ENCODE measurements around the gene HMCN2. TPM values are rescaled to one million over a fixed set of nuclear protein-coding genes. Genes with fewer than 3 reads are reported as not detected.
"Not testable (repeated sequence)": the region's sequence is repeated elsewhere in the genome, so short reads cannot be mapped to it uniquely, and the experiment has no call there.

HMCN2 gene
- total and polyA plus RNA-seq, 9 donors: 0.12 to 4.2 (median 0.98) TPM

GRCh38 chr9:130276121-130276520, 10.6 kb downstream of the HMCN2 start:
- H3K9me3 ChIP-seq: no peaks in the 10 kb centered on the region
- H3K27ac ChIP-seq: no peak overlapping the region
- H3K27me3 ChIP-seq: no peaks in the 10 kb centered on the region
- H3K4me1 ChIP-seq (ENCODE audit: insufficient read depth): no peaks in the 10 kb centered on the region
- H3K4me3 ChIP-seq: no peak overlapping the region
- no peaks in the 10 kb centered on the region for H3K36me3 ChIP-seq
- no peak for DNase-seq
- intact Hi-C loops (cut with DNase I): no loop called here
- no peak for TF ChIP-seq POLR2A (IDR thresholded peaks at IDR 0.05)
- TF ChIP-seq EP300 (IDR thresholded peaks at IDR 0.05): no peak
- TF ChIP-seq CTCF (IDR thresholded peaks at IDR 0.05): no peak
- WGBS, 3 donors: 74 to 80% (median 74%) methylated on average over 3 of the region's 3 CpGs

GRCh38 chr9:130276955-130277354, 11.4 kb downstream of the HMCN2 start:
- Histone ChIP-seq H3K9me3 (no peaks in the 10 kb centered on the region), H3K27ac (no peak overlapping the region), H3K4me1 (ENCODE audit: insufficient read depth) (no peaks in the 10 kb centered on the region), H3K27me3 (no peaks in the 10 kb centered on the region), H3K36me3 (no peaks in the 10 kb centered on the region), H3K4me3 (no peak overlapping the region)
- WGBS, 3 donors: 79 to 85% (median 80%) methylated on average over 11 of the region's 11 CpGs
- intact Hi-C loops (cut with DNase I): no loop called here
- DNase-seq: no peak
- TF ChIP-seq EP300 (IDR thresholded peaks at IDR 0.05): no peak
- no peak for TF ChIP-seq CTCF (IDR thresholded peaks at IDR 0.05)
- TF ChIP-seq POLR2A (IDR thresholded peaks at IDR 0.05): no peak

- H3K4me3 ChIP-seq; H3K9me3 ChIP-seq; DNase-seq; H3K27me3 ChIP-seq; H3K36me3 ChIP-seq; H3K4me1 ChIP-seq (ENCODE audit: insufficient read depth); intact Hi-C loops (cut with DNase I); H3K27ac ChIP-seq: not testable (repeated sequence)
- WGBS, 3 donors: 88 to 97% (median 94%) methylated on average over 1 of the region's 1 CpG
Measured at GRCh38 chr9:130277525-130277924, 12.0 kb downstream of the HMCN2 start.

- no peak overlapping the region for H3K27ac ChIP-seq
- intact Hi-C loops (cut with DNase I): no loop called here
- no peaks in the 10 kb centered on the region for H3K9me3 ChIP-seq
- no peak for TF ChIP-seq CTCF (IDR thresholded peaks at IDR 0.05)
- no peak for TF ChIP-seq POLR2A (IDR thresholded peaks at IDR 0.05)
- TF ChIP-seq EP300 (IDR thresholded peaks at IDR 0.05): no peak
- no peaks in the 10 kb centered on the region for H3K27me3 ChIP-seq
- WGBS, 3 donors: 46 to 56% (median 56%) methylated on average over 4 of the region's 4 CpGs
- no peaks in the 10 kb centered on the region for H3K4me1 ChIP-seq (ENCODE audit: insufficient read depth)
- no peaks in the 10 kb centered on the region for H3K36me3 ChIP-seq
- DNase-seq: no peak
- no peak overlapping the region for H3K4me3 ChIP-seq
Measured at GRCh38 chr9:130283539-130284248, 18.1 kb downstream of the HMCN2 start.

- peak in 1 of 5 donors; percentile 3 for DNase-seq
- H3K4me1 ChIP-seq (ENCODE audit: insufficient read depth): no peaks in the 10 kb centered on the region
- TF ChIP-seq POLR2A (IDR thresholded peaks at IDR 0.05) (no peak), CTCF (IDR thresholded peaks at IDR 0.05) (no peak), EP300 (IDR thresholded peaks at IDR 0.05) (no peak)
- no peaks in the 10 kb centered on the region for H3K27me3 ChIP-seq
- no peak overlapping the region for H3K27ac ChIP-seq
- intact Hi-C loops (cut with DNase I): no loop called here
- no peaks in the 10 kb centered on the region for H3K9me3 ChIP-seq
- no peak overlapping the region for H3K4me3 ChIP-seq
- 72 to 75% (median 73%) methylated on average over 10 of the region's 10 CpGs for WGBS, 3 donors
- H3K36me3 ChIP-seq: no peaks in the 10 kb centered on the region
Measured at GRCh38 chr9:130284249-130284625, 18.7 kb downstream of the HMCN2 start.

Measured in ovary (tissue), 9 donors.